NK-92 treated with Interleukin-12 subunit alpha and Interleukin-12 subunit beta, amount 100 ng/mL, for 24 hours (cell line): ENCODE measurements around the gene IPO13.

Source experiments
- DNase-seq: peaks from one replicate; lab custom pipeline; 2025; lab: John Stamatoyannopoulos, UW

The IPO13 gene, protein sequence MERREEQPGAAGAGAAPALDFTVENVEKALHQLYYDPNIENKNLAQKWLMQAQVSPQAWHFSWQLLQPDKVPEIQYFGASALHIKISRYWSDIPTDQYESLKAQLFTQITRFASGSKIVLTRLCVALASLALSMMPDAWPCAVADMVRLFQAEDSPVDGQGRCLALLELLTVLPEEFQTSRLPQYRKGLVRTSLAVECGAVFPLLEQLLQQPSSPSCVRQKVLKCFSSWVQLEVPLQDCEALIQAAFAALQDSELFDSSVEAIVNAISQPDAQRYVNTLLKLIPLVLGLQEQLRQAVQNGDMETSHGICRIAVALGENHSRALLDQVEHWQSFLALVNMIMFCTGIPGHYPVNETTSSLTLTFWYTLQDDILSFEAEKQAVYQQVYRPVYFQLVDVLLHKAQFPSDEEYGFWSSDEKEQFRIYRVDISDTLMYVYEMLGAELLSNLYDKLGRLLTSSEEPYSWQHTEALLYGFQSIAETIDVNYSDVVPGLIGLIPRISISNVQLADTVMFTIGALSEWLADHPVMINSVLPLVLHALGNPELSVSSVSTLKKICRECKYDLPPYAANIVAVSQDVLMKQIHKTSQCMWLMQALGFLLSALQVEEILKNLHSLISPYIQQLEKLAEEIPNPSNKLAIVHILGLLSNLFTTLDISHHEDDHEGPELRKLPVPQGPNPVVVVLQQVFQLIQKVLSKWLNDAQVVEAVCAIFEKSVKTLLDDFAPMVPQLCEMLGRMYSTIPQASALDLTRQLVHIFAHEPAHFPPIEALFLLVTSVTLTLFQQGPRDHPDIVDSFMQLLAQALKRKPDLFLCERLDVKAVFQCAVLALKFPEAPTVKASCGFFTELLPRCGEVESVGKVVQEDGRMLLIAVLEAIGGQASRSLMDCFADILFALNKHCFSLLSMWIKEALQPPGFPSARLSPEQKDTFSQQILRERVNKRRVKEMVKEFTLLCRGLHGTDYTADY

DNA sequence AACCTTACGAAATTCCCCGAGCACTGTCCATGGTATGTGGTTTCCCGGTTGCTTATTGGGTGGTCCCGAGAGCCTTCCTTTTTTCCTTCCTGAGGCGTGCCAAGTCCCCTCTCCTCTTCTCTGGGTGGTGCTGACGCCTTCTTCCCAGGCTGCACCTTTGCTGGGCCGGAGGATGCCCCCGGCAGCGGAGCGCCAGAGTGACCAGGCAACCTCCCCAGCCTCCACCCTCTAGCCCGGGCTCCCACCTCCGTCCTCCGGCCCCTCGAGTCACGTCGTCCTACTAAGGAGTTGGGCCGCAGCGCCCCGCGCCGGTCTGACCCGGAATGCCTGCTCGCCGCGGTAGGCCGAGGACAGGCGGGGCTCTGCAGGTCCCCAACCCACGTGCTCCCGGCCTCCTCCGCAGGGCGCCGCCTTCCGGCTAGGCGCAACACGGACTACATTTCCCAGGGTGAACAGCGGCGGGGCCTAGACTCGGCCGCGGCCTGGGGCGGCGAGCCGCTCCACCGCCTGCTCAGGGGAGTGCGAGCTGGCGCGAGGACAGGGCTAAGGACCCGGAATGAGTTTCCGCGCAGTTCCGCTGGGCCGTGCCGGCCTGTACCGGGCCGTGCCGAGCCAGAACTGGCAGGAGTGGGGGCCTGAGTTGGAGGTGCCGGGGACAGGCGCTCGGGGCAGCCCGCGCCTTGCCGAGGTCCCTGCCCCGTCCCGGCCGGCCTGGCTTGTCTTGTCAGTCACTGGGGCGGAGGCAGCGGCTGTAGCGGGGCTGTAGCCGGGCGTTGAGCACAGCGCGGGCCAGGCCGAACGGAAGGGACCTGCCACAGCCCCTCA is at the start of gene IPO13:
IPO13 (plus strand) TSS at position 715 of the 825 bp plus-strand sequence. CDS start 651 bp downstream, outside the sequence.
- peak; percentile 94 for DNase-seq

DNA sequence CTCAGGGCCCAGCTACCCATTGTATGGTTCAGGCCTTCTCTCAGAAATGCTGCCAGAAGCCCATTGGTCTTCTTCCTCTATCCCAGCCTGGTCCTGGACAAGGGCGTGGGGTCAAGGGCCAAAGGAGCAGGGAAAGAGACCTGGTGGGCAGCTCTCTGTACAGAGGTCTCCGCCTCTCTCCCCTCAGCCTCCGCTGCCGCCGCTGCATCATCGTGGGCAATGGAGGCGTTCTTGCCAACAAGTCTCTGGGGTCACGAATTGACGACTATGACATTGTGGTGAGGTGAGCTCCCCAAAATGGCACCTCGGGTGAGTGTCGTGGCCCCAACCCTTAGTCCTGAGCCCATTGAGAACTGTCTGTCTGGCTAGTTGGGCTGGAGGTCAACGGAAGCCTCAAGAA is 47.8 kb upstream of the IPO13 start:
- DNase-seq: no peak

DNA sequence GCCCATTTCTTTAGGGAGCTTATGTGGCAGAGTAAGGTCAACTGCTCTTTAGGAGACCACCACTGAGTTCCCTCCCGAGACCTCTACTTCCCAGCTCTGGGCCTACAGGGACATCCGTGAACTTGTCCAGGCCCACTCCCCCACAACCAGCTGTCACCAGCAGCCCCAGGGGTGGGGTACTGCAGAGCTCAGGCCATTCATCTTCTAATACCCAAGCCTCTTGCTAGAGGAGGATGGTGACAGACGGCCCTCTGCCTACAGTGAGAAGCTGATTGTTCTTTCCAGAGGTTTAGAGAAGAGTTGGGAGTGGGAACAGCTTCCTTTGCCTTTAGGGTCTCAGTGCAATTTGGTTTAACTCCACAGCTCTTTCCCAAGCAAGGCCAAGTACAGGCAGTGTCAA is 46.4 kb upstream of the IPO13 start:
- no peak for DNase-seq

GRCh38 chr1:43901196-43901961 is 45.4 kb upstream of the IPO13 start:
- no peak for DNase-seq

- DNase-seq: no peak
Observed at GRCh38 chr1:43902058-43902831, 44.5 kb upstream of the IPO13 start.

- no peak for DNase-seq
Observed at GRCh38 chr1:43904660-43905551, 41.8 kb upstream of the IPO13 start.

GRCh38 chr1:43908226-43908625 is 38.5 kb upstream of the IPO13 start:
- no peak for DNase-seq

- DNase-seq: no peak
Observed at GRCh38 chr1:43908858-43909257, 37.9 kb upstream of the IPO13 start.

GRCh38 chr1:43910343-43910742 is 36.4 kb upstream of the IPO13 start:
- no peak for DNase-seq

GRCh38 chr1:43912607-43913006 is 34.1 kb upstream of the IPO13 start:
- no peak for DNase-seq

- DNase-seq: no peak
Observed at GRCh38 chr1:43913051-43913501, 33.7 kb upstream of the IPO13 start.

DNA sequence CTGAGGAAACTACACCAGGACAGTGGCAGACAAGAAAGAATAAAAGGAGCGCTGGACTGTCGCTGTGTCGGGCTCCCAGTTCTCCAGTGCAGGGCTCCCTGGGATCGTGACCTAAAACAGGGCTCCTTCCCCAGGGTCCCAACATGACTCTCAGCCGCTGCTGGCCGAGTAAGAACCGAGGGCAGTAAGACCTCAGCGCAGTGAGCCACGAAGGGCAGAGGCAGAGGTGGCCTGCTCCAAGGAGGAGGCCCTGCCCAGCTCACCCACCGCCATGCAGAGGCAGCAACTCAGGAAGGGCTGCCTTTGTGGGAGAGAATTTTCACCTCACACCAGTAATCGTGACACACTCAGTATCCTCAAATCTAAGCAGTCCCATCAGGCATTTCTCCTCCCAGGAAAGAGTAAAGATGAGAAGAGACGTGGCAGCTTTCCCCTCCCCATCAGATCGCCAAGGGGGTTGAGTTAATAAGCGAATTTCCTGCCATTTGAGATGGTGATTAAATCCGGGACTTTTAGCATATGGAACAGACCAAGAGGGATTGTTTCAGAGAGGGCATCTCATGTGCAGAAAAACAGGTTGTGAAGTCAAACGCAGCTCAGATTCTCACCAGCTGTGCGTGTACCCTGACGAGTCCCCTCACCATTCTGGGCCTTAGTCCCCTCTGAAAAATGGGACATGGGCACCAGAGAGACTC is 32.9 kb upstream of the IPO13 start:
- DNase-seq: no peak

DNA sequence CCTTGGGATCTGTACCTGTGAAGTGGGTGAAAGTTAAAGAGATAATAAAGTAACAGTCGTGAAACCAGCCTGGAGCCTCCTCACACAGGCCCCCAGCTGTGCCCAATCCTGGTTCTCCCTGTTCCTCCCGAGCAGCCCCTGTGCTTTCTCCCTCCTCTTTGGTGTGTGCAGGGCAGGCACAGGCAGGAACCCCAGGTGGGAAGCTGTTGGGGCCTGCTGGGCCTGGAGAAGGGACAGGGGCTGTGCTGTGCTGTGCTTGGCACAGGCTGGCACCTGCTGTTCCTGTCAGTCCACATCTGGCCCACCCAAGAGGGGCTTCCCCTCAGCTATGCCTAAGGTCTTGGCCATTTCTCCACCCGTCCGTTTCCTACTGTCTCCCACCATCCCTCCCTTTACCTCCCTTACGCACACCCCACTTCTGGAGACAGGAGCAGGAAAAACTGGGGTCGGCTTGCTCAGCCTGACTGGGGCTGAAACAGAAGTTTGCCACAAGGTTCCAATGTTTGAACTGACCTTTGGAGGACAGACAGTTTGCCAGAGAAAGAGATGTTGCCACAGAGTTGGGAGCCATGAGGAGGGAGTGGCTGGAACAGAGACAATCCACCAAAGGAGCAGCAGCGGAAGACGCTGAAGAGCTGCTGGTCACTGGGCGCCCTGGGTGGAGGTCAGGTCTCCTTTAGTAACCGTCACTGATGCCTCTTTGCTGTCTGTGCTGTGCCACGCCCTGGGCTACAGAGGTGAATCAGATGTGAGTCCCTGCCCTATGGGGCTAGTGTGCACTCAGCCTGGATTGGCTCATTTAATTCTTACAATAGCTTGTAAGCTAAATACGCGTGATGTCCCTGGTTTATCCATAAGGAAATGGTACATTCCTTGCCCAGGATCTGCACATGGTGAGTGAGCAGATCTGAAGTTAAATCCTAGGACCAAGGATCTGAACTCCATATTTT is 31.9 kb upstream of the IPO13 start:
- DNase-seq: no peak

- no peak for DNase-seq
Observed at GRCh38 chr1:43919906-43920305, 26.8 kb upstream of the IPO13 start.

- no peak for DNase-seq
Observed at GRCh38 chr1:43921022-43921421, 25.7 kb upstream of the IPO13 start.

DNA sequence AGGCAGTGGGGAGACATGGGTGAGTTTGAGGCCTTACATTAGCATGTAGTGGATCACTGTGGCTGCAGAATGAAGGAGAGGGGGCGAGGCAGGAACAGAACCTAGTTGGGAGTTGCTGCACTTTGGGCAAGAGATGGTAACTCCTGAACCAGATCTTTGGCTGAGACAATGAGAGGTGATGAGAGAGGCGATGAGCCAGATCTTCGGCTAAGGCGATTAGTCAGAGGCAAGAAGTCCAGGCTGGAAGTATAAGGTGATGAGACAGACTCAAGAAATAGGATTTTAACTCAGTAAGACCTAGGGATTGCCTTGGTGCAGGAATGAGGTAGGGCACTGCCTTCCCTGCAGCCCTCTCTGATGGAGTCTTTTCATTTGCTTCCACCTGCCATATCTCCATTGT is 22.2 kb upstream of the IPO13 start:
- DNase-seq: no peak

DNA sequence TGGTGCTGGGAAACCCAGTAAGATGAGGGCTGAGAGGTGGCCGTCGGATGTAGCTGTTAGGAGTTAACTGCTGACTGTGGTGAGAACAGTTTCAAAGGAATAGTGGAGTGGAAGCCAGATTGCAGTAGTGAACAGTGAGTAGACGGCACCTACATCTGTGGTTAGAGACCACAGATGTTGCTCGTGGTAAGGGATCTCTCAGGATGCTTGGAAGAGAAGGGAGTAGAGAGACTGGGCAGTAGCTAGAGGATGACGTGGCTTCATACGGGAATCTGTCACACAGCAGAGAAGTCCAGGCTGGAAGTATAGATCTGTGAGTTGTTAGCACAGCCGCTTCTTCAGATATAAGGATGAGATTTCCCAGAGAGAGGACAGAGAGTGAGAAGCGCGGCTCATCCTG is 20.9 kb upstream of the IPO13 start:
- no peak for DNase-seq
